HepG2 (cell line): ENCODE measurements around the gene LTB4R. TPM values are rescaled to one million over a fixed set of nuclear protein-coding genes. Genes with fewer than 3 reads are reported as not detected.
A peak's percentile ranks its signal among the peaks of the same experiment; 100 is the strongest.

Source experiments
- CBX2 ChIP-seq, 2 experiments: fragments of 200-600 bp in 1 of 2; sonication (generic); formaldehyde crosslinking in 1 of 2; IDR thresholded peaks; 2 replicates each; pipeline versions ENCODE4 v1.7.0 to v1.8.1; 2018 to 2022; ENCODE audit warnings: low read depth in 2 of 2, low read length in 1 of 2, mild to moderate bottlenecking in 1 of 2, missing genetic modification reagents in 1 of 2
- KMT2B ChIP-seq: IDR thresholded peaks from 2 replicates; pipeline ENCODE4 v1.6.1; 2016; ENCODE audit warnings: missing genetic modification reagents, missing compliant biosample characterization
- MAZ ChIP-seq, 2 experiments: sonication (generic) in 1 of 2; formaldehyde crosslinking in 1 of 2; IDR thresholded peaks; 2 replicates each; pipeline versions ENCODE4 v1.5.0 to v1.6.1; 2012 to 2020; ENCODE audit warnings: low read depth in 2 of 2, mild to moderate bottlenecking in 2 of 2, borderline replicate concordance in 1 of 2, improper control_type of control experiment in 1 of 2, low read length in 1 of 2, missing genetic modification reagents in 1 of 2, moderate library complexity in 1 of 2
- MEIS1 ChIP-seq: sonication (generic); formaldehyde crosslinking; IDR thresholded peaks from 2 replicates; pipeline ENCODE4 v1.9.0; 2021; ENCODE audit warnings: mild to moderate bottlenecking, missing genetic modification reagents, moderate library complexity, borderline replicate concordance
- NFKBIZ ChIP-seq: IDR thresholded peaks from 2 replicates; pipeline ENCODE4 v1.6.1; 2018; ENCODE audit warnings: missing genetic modification reagents, missing compliant biosample characterization
- PAX8 ChIP-seq: sonication (generic); formaldehyde crosslinking; IDR thresholded peaks from 2 replicates; pipeline ENCODE4 v1.8.0; 2022; ENCODE audit warnings: mild to moderate bottlenecking, missing genetic modification reagents, borderline replicate concordance
- RAD21 ChIP-seq: fragments of 450-650 bp; formaldehyde crosslinking; IDR thresholded peaks from 2 replicates; pipeline ENCODE4 v1.5.0; 2020; ENCODE audit warnings: mild to moderate bottlenecking
- RFX1 ChIP-seq: fragments of 450-650 bp; IDR thresholded peaks from 2 replicates; pipeline ENCODE4 v1.6.1; 2017
- SRSF9 ChIP-seq: fragments of 200-400 bp; formaldehyde crosslinking; IDR thresholded peaks from 2 replicates; pipeline ENCODE4 v1.6.1; 2018; ENCODE audit warnings: borderline replicate concordance, mild to moderate bottlenecking, low read depth, low read length; ENCODE audit not compliant: insufficient read depth, poor library complexity, severe bottlenecking
- TARDBP ChIP-seq: sonication (generic); formaldehyde crosslinking; IDR thresholded peaks from 2 replicates; pipeline ENCODE4 v1.8.0; 2022; ENCODE audit warnings: mild to moderate bottlenecking, missing genetic modification reagents
- TEAD3 ChIP-seq: optimal IDR thresholded peaks from 2 replicates; pipeline ENCODE3; 2016; ENCODE audit warnings: borderline replicate concordance
- ZNF282 ChIP-seq: fragments of 450-650 bp; IDR thresholded peaks from 2 replicates; pipeline ENCODE4 v1.6.1; 2018; ENCODE audit not compliant: partially characterized antibody
- ZNF709 ChIP-seq: sonication (generic); formaldehyde crosslinking; IDR thresholded peaks from 2 replicates; pipeline ENCODE4 v1.5.0; 2020; ENCODE audit warnings: mild to moderate bottlenecking, missing genetic modification reagents
- ZNF749 ChIP-seq: sonication (generic); formaldehyde crosslinking; IDR thresholded peaks from 2 replicates; pipeline ENCODE4 v1.8.0; 2022; ENCODE audit warnings: mild to moderate bottlenecking, missing genetic modification reagents, moderate library complexity, borderline replicate concordance
- ZNF75D ChIP-seq: sonication (generic); formaldehyde crosslinking; IDR thresholded peaks from 2 replicates; pipeline ENCODE4 v1.8.1; 2023; ENCODE audit warnings: missing genetic modification reagents, mild to moderate bottlenecking, borderline replicate concordance
- ZSCAN25 ChIP-seq: sonication (generic); formaldehyde crosslinking; IDR thresholded peaks from 2 replicates; pipeline ENCODE4 v1.8.0; 2022; ENCODE audit warnings: mild to moderate bottlenecking, missing genetic modification reagents
- polyA plus RNA-seq, 8 experiments: library from polyadenylated mRNA; depleted of rRNA in 3 of 8; stranded (reverse) in 7 of 8; unstranded in 1 of 8; fragments of >200 nt; fragmentation: Illumina TruSeq in 4 of 8; extraction: Trizol in 4 of 8; gene quantifications; 2 replicates each; pipeline versions ENCODE4 v1.2.1 to v1.2.3, GENCODE V29; 2011 to 2016; ENCODE audit warnings: low read depth in 4 of 8, missing spikeins in 1 of 8, mixed read lengths in 1 of 8; ENCODE audit not compliant: insufficient read depth in 1 of 8
- total RNA-seq, 5 experiments: library from RNA; depleted of rRNA; stranded (reverse); fragments of >200 nt; fragmentation: Illumina TruSeq; extraction: Trizol; gene quantifications; 2 replicates each; pipeline ENCODE4 v1.2.3, GENCODE V29; 2016; ENCODE audit warnings: low read depth in 1 of 5
- TF ChIP-seq, protein P1 (sequence below): sonication (generic); formaldehyde crosslinking; IDR thresholded peaks from 2 replicates; pipeline ENCODE4 v1.8.1; 2023; ENCODE audit warnings: mild to moderate bottlenecking, moderate library complexity, missing genetic modification reagents
- TF ChIP-seq, protein P2 (sequence below): sonication (generic); formaldehyde crosslinking; IDR thresholded peaks from 2 replicates; pipeline ENCODE4 v1.4.0; 2020; ENCODE audit warnings: missing genetic modification reagents
- TF ChIP-seq, protein P3 (sequence below): sonication (generic); formaldehyde crosslinking; IDR thresholded peaks from 2 replicates; pipeline ENCODE4 v1.4.0; 2020; ENCODE audit warnings: missing genetic modification reagents, borderline replicate concordance
- TF ChIP-seq, protein P4 (sequence below): sonication (generic); formaldehyde crosslinking; conservative IDR thresholded peaks from 2 replicates; pipeline ENCODE4 v1.8.0; 2022; ENCODE audit warnings: mild to moderate bottlenecking, moderate library complexity, missing genetic modification reagents
- TF ChIP-seq, protein P5 (sequence below): IDR thresholded peaks from 2 replicates; pipeline ENCODE4 v1.6.1; 2016; ENCODE audit warnings: mild to moderate bottlenecking

The LTB4R gene
- total and polyA plus RNA-seq, 2 of the 13 experiments (the other 11 are each of a cell fraction or from before 2014, with no cell fraction given) = 3.2 to 8.2 TPM

DNA sequence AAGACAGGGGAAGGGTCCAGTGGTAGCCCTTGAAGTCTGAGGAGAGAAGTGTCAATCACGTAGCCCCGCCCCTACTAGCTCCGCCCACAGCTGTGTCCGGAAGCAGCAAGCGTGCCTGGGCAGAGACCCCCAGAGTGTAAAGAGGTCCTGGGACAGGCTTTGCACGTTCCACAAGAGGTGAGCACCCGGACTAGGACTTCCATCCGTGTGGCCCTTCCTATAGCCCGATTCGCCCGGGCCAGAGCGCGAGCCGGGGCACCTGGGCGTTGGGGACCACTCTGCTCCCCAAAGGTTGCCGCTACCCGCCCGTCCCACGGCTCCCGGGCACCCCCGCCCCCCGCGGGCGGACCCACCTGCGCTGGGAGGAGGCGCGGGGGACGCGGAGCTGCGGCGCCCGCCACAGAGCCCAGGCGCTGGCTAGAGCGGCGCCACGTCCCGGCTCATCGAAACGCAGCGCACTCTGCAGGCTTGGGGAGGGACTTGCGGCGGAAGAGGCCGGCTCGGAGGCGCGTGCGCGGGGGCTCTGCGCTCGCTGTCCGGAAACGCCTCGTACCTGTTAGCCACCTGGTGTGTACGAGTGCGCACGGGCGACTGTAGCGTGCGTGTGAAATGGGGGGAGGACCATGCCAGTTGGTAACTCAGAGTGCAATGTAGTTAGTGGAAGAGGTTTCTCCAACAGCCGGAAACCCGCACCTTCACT, 40.0 kb upstream of the LTB4R start, which contains the start of gene RABGGTA (continued):
- TF ChIP-seq TEAD3 (CRISPR knock-in tag) = peak; percentile 76
- TF ChIP-seq CBX2 (IDR thresholded peaks at IDR 0.05; ENCODE audit: low read depth, low read length) = no peak
- TF ChIP-seq CBX2 (CRISPR knock-in tag; IDR thresholded peaks at IDR 0.05; ENCODE audit: low read depth) = no peak
- TF ChIP-seq PAX8 (CRISPR knock-in tag) = peak; percentile 100
- peak; percentile 91 for TF ChIP-seq RAD21
- TF ChIP-seq, protein P1, sequence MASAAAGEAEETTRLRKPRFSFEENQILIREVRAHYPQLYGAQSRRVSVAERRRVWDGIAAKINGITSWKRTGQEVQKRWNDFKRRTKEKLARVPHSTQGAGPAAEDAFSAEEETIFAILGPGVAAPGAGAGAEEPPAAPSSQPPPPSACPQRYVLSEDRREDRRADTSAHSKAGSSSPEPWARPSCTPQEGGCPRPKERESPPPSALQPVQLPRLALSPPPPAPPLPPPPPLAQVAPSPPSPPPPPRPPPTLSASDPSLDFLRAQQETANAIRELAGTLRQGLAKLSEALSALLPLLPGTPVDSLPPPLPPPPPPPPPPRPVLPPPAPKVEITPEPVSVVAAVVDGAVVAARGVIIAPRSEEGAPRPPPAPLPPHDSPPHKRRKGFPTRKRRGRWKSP (CRISPR knock-in tag) = peak; percentile 98
- TF ChIP-seq KMT2B (CRISPR knock-in tag) = peak; percentile 99
- TF ChIP-seq MAZ (IDR thresholded peaks at IDR 0.05; ENCODE audit: borderline replicate concordance, low read depth, low read length) = peak; percentile 97
- peak; percentile 100 for TF ChIP-seq MAZ (CRISPR knock-in tag; IDR thresholded peaks at IDR 0.05; ENCODE audit: low read depth)
- TF ChIP-seq MEIS1 (CRISPR knock-in tag) = peak; percentile 99
- TF ChIP-seq, protein P2, sequence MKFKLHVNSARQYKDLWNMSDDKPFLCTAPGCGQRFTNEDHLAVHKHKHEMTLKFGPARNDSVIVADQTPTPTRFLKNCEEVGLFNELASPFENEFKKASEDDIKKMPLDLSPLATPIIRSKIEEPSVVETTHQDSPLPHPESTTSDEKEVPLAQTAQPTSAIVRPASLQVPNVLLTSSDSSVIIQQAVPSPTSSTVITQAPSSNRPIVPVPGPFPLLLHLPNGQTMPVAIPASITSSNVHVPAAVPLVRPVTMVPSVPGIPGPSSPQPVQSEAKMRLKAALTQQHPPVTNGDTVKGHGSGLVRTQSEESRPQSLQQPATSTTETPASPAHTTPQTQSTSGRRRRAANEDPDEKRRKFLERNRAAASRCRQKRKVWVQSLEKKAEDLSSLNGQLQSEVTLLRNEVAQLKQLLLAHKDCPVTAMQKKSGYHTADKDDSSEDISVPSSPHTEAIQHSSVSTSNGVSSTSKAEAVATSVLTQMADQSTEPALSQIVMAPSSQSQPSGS (CRISPR knock-in tag) = peak; percentile 97
- TF ChIP-seq, protein P3, sequence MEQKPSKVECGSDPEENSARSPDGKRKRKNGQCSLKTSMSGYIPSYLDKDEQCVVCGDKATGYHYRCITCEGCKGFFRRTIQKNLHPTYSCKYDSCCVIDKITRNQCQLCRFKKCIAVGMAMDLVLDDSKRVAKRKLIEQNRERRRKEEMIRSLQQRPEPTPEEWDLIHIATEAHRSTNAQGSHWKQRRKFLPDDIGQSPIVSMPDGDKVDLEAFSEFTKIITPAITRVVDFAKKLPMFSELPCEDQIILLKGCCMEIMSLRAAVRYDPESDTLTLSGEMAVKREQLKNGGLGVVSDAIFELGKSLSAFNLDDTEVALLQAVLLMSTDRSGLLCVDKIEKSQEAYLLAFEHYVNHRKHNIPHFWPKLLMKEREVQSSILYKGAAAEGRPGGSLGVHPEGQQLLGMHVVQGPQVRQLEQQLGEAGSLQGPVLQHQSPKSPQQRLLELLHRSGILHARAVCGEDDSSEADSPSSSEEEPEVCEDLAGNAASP (CRISPR knock-in tag) = peak; percentile 90; the same call in 1 of the 2 replicates
- TF ChIP-seq RFX1 = no peak
- TF ChIP-seq, protein P4, sequence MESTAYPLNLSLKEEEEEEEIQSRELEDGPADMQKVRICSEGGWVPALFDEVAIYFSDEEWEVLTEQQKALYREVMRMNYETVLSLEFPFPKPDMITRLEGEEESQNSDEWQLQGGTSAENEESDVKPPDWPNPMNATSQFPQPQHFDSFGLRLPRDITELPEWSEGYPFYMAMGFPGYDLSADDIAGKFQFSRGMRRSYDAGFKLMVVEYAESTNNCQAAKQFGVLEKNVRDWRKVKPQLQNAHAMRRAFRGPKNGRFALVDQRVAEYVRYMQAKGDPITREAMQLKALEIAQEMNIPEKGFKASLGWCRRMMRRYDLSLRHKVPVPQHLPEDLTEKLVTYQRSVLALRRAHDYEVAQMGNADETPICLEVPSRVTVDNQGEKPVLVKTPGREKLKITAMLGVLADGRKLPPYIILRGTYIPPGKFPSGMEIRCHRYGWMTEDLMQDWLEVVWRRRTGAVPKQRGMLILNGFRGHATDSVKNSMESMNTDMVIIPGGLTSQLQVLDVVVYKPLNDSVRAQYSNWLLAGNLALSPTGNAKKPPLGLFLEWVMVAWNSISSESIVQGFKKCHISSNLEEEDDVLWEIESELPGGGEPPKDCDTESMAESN (CRISPR knock-in tag) = peak; percentile 100
- no peak for TF ChIP-seq ZNF282
- TF ChIP-seq ZNF709 (CRISPR knock-in tag) = peak; percentile 99
- TF ChIP-seq, protein P5, sequence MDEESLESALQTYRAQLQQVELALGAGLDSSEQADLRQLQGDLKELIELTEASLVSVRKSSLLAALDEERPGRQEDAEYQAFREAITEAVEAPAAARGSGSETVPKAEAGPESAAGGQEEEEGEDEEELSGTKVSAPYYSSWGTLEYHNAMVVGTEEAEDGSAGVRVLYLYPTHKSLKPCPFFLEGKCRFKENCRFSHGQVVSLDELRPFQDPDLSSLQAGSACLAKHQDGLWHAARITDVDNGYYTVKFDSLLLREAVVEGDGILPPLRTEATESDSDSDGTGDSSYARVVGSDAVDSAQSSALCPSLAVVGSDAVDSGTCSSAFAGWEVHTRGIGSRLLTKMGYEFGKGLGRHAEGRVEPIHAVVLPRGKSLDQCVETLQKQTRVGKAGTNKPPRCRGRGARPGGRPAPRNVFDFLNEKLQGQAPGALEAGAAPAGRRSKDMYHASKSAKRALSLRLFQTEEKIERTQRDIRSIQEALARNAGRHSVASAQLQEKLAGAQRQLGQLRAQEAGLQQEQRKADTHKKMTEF (CRISPR knock-in tag) = peak; percentile 100
- peak; percentile 97 for TF ChIP-seq NFKBIZ (CRISPR knock-in tag)
- peak; percentile 94 for TF ChIP-seq ZSCAN25 (CRISPR knock-in tag)
- TF ChIP-seq SRSF9 = no peak
- TF ChIP-seq TARDBP (CRISPR knock-in tag) = peak; percentile 100
- peak; percentile 99 for TF ChIP-seq ZNF749 (CRISPR knock-in tag)
- TF ChIP-seq ZNF75D (CRISPR knock-in tag) = peak; percentile 87; the same call in 1 of the 2 replicates
